A549 treated with RU486 at 1 μM for 4 hours (cell line): ENCODE measurements around the gene ZNF316. TPM values are rescaled to one million over a fixed set of nuclear protein-coding genes. Genes with fewer than 3 reads are reported as not detected.

Experiments used
- total RNA-seq: library from RNA; stranded (reverse); fragments of 200-300 nt; extraction: Qiagen RNA extraction; gene quantifications from 5 replicates; pipeline ENCODE4 v1.2.3, GENCODE V29; 2022; ENCODE audit warnings: low read depth

The ZNF316 gene
- 8.5 to 15.7 TPM (median 14.6 TPM) in 5 replicates for total RNA-seq

DNA sequence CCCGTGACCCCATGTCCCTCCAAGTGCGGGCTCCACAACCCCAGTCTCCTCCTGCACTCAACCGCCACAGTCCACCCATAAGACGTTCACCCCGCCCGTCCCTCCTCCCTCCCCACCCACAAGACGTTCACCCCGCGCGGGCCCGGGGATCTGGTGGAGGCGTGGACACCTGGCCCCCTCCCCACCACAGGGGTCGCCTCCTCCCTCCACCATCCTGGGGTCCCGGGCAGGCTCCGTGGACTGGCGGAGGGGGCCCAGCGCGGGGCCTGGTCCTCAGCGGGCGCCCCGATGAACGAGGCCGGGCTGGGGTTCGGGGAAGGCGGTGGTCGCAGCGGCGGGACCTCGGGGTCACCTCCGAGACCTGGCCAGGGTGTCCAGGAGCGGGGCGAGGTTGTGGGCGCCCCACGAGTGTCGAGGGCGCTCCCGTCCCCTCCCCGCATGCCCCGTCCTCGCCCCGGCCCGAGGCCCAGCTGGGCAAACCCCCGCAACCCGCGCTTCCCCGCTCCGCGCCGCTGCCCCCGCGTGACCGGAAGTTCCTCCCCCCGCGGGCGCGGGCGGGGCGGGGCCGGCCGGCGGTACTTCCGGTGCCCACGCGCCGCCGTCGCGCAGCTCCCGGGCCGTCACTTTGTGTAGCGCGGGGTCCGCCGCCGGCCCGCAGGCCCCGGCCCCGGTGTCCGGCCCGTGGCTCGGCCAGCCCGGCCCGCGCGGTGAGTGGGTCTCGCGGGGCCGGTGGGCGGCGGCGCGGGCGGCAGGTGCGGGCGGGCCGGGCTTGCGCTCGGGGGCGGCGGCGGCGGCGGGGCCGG is at the start of gene ZNF316:
TSS of gene ZNF316 (plus strand) at position 578 of the 803 bp plus-strand sequence. CDS start 5,092 bp downstream, outside the sequence.

DNA sequence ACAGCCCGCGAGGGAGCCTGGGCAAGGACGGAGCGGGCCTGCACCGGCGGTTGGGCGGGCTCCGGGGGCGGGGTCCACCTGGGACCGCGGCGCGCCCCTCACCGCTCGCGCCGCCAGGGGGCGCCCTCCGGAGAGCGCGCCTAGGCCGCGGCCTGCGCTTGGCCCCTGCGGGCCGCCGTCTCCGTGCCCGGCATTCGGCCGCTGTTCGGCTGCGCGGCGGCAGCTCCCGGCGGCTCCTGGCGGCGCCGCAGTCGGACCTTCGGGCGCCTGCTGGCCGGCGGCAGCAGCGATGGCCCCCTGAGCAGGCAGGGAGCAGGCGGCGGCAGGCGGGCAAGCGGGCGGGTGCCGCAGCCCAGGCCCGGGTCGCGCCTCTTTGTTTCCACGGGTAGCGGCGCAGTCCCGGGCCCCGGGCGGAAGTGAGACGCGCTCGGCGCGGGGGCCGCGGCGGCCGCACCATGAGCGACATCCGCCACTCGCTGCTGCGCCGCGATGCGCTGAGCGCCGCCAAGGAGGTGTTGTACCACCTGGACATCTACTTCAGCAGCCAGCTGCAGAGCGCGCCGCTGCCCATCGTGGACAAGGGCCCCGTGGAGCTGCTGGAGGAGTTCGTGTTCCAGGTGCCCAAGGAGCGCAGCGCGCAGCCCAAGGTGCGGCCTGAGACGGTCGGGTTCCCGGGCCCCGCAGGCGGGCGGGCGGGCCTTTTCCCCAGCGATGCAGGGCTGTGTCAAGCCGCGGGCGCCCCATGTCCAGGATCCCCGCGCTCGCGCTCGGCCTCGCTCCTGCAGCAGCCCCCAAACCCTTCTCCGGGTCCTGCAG is 47.1 kb upstream of the ZNF316 start, which contains the start of gene INTS15:
TSS of gene INTS15 (plus strand) at position 193 of the 816 bp plus-strand sequence. CDS start at position 456, 263 bp downstream.

DNA sequence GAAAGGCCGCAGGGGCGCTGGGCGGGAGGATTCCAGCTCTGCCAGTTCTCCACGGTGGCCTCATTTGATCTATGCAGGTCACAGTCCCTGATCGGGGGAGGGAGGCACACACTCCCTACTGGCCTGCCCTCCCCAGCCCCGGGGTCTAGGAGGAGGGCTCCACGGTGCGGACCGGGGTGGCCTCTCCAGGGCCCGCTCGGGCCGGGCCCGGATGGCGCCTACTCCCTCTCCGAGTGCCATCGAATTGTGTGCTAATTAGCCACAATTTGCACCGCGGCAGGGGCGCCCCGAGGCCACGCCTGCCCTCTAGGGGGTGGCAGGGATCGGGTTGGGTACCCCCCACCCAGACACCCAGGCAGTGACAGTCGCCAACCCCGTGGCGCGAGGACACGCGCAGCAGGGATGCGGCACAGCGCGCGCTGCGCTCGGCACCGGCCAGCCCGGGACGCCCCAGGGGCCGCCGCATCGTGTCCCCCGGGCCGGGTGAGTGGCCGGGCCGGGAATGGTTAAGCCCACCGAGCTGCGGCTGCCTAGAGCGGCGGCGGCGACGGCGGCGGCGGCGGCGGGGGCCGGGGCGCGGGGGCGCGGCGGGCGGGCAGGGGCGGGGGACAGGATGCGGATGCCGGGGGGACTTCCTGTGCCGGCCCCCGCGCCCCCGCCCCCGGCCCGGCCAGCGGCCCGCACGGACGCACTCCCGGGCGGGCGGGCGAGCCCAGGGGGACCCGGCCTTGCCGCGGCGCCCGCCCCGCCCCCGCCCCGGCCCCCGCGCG is 22.0 kb upstream of the ZNF316 start, which contains the start of gene ZNF853:
TSS of gene ZNF853 (plus strand) at position 658 of the 770 bp plus-strand sequence. CDS start 565 bp downstream, outside the sequence.

Other genes starting within 250 kb of the ZNF316 start
- gene DAGLB, start 189.4 kb upstream of the ZNF316 start, total RNA-seq: 19.6 to 25.2 TPM (median 24.7 TPM) in 5 replicates
- 110 to 157 TPM (median 142 TPM) in 5 replicates for gene KDELR2, start 153.2 kb upstream of the ZNF316 start, total RNA-seq
- 0.03 TPM in 1 of 5 replicates, not detected in the others for gene GRID2IP, start 85.9 kb upstream of the ZNF316 start, total RNA-seq
- gene ZDHHC4, start 59.9 kb upstream of the ZNF316 start, total RNA-seq: 46.9 to 61.0 TPM (median 47.5 TPM) in 5 replicates
- 20.5 to 28.9 TPM (median 25.1 TPM) in 5 replicates for gene INTS15, start 47.3 kb upstream of the ZNF316 start, total RNA-seq
- 1.8 to 2.9 TPM (median 2.3 TPM) in 5 replicates for gene ZNF853, start 21.7 kb upstream of the ZNF316 start, total RNA-seq
- 5.8 to 12.8 TPM (median 10.9 TPM) in 5 replicates for gene ZNF12, start 69.6 kb downstream of the ZNF316 start, total RNA-seq
- 0.15 to 0.16 TPM in 2 of 5 replicates, not detected in the others for gene RSPH10B2, start 116.8 kb downstream of the ZNF316 start, total RNA-seq
- gene CCZ1B, start 189.0 kb downstream of the ZNF316 start, total RNA-seq: 21.9 to 47.9 TPM (median 25.7 TPM) in 5 replicates